GM12874 (cell line): ENCODE measurements around the gene SPTAN1.
A peak's percentile ranks its signal among the peaks of the same experiment; 100 is the strongest.

Source experiments
- TF ChIP-seq, protein P1 (sequence below): IDR thresholded peaks from 2 replicates; pipeline ENCODE4 v1.5.1; 2011; ENCODE audit warnings: low read depth, mild to moderate bottlenecking, control low read depth, low read length, moderate library complexity; ENCODE audit not compliant: insufficient read depth

The SPTAN1 gene

GRCh38 chr9:128643519-128644300 is 91.3 kb downstream of the SPTAN1 start:
- TF ChIP-seq, protein P1, sequence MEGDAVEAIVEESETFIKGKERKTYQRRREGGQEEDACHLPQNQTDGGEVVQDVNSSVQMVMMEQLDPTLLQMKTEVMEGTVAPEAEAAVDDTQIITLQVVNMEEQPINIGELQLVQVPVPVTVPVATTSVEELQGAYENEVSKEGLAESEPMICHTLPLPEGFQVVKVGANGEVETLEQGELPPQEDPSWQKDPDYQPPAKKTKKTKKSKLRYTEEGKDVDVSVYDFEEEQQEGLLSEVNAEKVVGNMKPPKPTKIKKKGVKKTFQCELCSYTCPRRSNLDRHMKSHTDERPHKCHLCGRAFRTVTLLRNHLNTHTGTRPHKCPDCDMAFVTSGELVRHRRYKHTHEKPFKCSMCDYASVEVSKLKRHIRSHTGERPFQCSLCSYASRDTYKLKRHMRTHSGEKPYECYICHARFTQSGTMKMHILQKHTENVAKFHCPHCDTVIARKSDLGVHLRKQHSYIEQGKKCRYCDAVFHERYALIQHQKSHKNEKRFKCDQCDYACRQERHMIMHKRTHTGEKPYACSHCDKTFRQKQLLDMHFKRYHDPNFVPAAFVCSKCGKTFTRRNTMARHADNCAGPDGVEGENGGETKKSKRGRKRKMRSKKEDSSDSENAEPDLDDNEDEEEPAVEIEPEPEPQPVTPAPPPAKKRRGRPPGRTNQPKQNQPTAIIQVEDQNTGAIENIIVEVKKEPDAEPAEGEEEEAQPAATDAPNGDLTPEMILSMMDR, result no peak

DNA sequence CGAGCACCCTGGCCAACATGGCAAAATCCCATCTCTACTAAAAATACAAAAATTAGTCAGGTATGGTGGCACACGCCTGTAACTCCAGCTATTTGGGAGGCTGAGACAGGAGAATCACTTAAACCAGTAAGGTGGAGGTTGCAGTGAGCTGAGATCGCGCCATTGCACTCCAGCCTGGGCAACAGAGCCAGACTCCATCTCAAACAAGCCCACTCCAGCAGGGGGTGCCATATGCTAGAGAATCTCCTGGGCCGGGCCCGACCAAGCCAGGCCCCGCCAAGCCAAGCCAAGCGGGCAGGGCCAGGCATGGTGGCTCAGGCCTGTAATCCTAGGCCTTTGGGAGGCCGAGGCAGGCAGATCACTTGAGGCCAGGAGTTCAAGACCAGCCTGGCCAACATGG is 95.8 kb downstream of the SPTAN1 start:
- TF ChIP-seq, protein P1, result peak; percentile 34; the same call in 1 of the 2 replicates

DNA sequence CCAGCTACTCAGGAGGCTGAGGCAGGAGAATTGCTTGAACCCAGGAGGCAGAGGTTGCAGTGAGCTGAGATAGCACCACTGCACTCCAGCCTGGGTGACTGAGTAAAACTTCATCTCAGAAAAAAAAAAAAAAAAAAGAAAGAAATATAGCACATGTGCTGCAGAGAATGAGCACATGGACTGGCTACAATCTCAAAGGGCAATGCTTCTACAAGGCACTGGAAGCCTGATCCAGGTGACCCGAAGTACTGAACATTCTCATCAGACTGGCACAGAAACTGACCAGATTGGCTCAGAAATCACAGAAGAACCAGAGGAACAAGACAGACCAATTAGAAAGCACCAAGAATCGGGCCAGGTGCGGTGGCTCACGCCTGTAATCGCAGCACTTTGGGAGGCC is 99.4 kb downstream of the SPTAN1 start:
- TF ChIP-seq, protein P1, result no peak

DNA sequence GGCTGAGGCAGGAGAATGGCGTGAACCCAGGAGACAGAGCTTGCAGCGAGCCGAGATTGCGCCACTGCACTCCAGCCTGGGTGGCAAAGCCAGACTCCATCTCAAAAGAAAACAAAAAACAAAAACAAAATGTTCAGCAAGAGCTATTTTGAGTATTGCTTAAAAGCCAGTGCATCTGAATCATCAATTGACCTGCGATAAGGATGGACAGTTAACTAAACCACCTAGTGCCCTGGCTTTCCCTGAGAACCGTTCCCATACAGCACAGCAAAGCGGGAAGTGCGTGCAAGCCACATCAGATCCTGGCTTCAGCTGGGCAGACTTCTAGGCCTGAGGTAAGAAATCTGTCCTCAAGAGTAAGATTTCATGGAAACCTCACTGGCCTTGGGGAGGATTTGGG is 101.5 kb downstream of the SPTAN1 start:
- TF ChIP-seq, protein P1, result no peak

GRCh38 chr9:128654481-128654880 is 102.1 kb downstream of the SPTAN1 start:
- TF ChIP-seq, protein P1, result no peak

DNA sequence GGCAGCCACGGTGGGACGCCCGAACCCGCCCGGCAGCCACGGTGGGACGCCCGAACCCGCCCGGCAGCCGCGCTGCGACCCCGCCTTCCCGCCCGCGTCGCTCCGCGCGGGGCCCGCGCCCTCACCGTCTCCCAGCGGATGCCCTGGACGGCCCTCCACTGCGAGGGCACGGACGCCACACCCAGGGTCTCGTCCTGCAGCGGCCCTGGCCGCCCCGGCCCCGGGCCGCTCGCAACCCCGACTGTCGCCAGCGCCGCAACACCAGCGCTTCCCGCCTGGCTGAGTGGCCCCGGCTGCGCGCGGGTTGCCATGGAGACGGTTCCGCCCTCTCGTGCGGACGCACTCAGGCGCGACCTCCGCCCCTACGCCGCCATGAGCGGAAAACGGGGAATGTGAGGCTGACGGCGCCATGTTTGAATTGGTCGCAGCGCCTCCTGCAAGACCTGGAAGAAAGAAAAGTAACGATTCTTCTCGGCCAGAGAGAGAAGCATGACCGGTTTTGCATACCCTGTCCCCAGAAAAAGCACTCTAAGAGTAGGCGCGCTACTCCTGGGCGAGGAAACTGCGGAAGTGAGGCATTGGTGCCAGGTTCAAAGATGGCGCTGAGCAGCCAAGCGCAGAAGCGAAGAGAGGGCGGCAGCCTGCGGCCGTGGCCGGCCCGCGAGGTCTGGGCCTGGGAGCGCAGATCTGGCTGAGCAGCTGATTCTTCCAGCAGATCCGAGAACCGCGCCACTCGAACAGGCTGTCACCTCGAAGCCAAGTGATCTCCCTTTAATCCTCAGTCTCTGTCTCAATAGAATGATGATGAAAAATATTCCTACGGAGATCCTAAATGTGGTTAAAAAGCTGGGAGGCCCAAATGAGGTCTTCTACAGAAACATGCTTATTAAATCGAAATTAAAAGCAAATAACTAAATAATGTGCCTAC is 104.3 kb downstream of the SPTAN1 start, which contains the start of gene DYNC2I2:
DYNC2I2 (minus strand) TSS at position 432 of the 928 bp plus-strand sequence; CDS start at position 311, 121 bp downstream.
- TF ChIP-seq, protein P1, result no peak

- TF ChIP-seq, protein P1, result no peak
Observed at GRCh38 chr9:128657344-128657704, 104.9 kb downstream of the SPTAN1 start.
